PFSK-1 (cell line): ENCODE data around the gene LDLRAD4.

ENCODE experiments used
- FOXP2 ChIP-seq: optimal IDR thresholded peaks from 2 replicates; pipeline ENCODE3; 2011; ENCODE audit warnings: borderline replicate concordance, control low read depth, inconsistent platforms; ENCODE audit not compliant: insufficient read depth; ENCODE audit errors: extremely low read length, extremely low read depth
- POLR2AphosphoS5 ChIP-seq: IDR thresholded peaks from 2 replicates; pipeline ENCODE4 v1.6.1; 2012; ENCODE audit warnings: low read depth, mild to moderate bottlenecking, control low read depth, low read length, moderate library complexity
- SIN3A ChIP-seq: IDR thresholded peaks from 2 replicates; pipeline ENCODE4 v1.6.1; 2012; ENCODE audit warnings: mild to moderate bottlenecking, low read length, moderate library complexity, borderline replicate concordance; ENCODE audit not compliant: insufficient read depth
- TAF1 ChIP-seq: IDR thresholded peaks from 2 replicates; pipeline ENCODE4 v1.6.1; 2012; ENCODE audit warnings: low read length, control low read depth, borderline replicate concordance; ENCODE audit not compliant: insufficient read depth
- TF ChIP-seq, protein P1 (sequence below), 2 experiments: IDR thresholded peaks; 2 replicates each; pipeline versions ENCODE4 v1.6.1 to v1.8.0; 2011 to 2012; ENCODE audit warnings: low read depth in 2 of 2, low read length in 2 of 2, control low read depth in 1 of 2, inconsistent platforms in 1 of 2, mild to moderate bottlenecking in 1 of 2, moderate library complexity in 1 of 2; ENCODE audit not compliant: insufficient read depth in 1 of 2

Gene LDLRAD4

GRCh38 chr18:13362051-13362450 lies 143.5 kb downstream of the LDLRAD4 start:
- TF ChIP-seq FOXP2 (no peak), TAF1 (no peak)

DNA sequence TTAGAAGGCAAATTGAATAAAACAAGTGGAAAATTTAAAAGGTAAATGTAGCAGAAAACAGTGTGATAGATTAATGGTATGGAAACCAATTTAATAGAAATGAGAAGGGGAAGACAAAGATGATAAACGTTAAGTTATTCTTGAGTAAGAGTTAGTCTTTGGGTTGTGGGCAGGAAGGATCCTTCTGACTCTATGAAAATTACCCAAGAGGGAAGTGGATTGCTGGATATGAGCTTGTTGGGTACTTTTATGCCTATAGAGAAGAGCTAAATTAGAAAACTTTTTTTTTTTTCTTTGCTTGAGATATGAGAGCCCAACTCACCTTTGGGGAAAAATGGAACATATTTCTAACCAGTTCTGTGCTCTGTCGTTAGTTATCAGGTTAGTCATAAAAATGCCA lies 144.0 kb downstream of the LDLRAD4 start:
- TF ChIP-seq, protein P1, sequence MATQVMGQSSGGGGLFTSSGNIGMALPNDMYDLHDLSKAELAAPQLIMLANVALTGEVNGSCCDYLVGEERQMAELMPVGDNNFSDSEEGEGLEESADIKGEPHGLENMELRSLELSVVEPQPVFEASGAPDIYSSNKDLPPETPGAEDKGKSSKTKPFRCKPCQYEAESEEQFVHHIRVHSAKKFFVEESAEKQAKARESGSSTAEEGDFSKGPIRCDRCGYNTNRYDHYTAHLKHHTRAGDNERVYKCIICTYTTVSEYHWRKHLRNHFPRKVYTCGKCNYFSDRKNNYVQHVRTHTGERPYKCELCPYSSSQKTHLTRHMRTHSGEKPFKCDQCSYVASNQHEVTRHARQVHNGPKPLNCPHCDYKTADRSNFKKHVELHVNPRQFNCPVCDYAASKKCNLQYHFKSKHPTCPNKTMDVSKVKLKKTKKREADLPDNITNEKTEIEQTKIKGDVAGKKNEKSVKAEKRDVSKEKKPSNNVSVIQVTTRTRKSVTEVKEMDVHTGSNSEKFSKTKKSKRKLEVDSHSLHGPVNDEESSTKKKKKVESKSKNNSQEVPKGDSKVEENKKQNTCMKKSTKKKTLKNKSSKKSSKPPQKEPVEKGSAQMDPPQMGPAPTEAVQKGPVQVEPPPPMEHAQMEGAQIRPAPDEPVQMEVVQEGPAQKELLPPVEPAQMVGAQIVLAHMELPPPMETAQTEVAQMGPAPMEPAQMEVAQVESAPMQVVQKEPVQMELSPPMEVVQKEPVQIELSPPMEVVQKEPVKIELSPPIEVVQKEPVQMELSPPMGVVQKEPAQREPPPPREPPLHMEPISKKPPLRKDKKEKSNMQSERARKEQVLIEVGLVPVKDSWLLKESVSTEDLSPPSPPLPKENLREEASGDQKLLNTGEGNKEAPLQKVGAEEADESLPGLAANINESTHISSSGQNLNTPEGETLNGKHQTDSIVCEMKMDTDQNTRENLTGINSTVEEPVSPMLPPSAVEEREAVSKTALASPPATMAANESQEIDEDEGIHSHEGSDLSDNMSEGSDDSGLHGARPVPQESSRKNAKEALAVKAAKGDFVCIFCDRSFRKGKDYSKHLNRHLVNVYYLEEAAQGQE (IDR thresholded peaks at IDR 0.05; ENCODE audit: insufficient read depth in 1 of 2, low read depth in 2 of 2, low read length in 2 of 2) = no peak
- no peak for TF ChIP-seq SIN3A
- TF ChIP-seq FOXP2 = no peak
- TF ChIP-seq POLR2AphosphoS5 = no peak
- no peak for TF ChIP-seq TAF1

DNA sequence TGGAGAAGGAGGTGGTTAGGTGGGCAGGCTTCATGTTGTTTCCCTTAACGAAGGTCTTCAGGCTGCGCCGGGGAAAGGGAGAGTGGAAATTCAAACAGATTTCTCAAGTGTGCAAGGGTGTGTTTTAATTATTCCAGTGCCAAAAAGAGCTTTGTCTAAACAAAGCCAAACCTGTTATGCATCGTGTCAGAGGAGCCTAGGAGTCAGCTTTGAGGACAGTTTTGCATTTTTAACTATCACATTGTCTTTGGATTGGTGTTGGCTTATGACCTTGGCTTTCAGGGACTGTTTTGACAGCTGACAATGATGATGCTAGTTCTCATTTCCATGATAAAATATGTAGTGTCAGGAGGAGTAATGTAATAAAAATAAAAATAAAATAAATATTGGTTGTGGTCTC lies 144.8 kb downstream of the LDLRAD4 start:
- TF ChIP-seq POLR2AphosphoS5 (no peak), FOXP2 (no peak), TAF1 (no peak), SIN3A (no peak)
- TF ChIP-seq, protein P1 (IDR thresholded peaks at IDR 0.05; ENCODE audit: insufficient read depth in 1 of 2, low read depth in 2 of 2, low read length in 2 of 2) = no peak

GRCh38 chr18:13364721-13365205 lies 146.2 kb downstream of the LDLRAD4 start:
- TF ChIP-seq POLR2AphosphoS5 = no peak
- TF ChIP-seq TAF1 = no peak
- TF ChIP-seq SIN3A = no peak
- TF ChIP-seq, protein P1 (IDR thresholded peaks at IDR 0.05; ENCODE audit: insufficient read depth in 1 of 2, low read depth in 2 of 2, low read length in 2 of 2) = no peak
- TF ChIP-seq FOXP2 = no peak

- no peak for TF ChIP-seq TAF1
- no peak for TF ChIP-seq SIN3A
- TF ChIP-seq FOXP2 = no peak
- no peak for TF ChIP-seq POLR2AphosphoS5
- TF ChIP-seq, protein P1 (IDR thresholded peaks at IDR 0.05; ENCODE audit: insufficient read depth in 1 of 2, low read depth in 2 of 2, low read length in 2 of 2) = no peak
These were observed 147.6 kb downstream of the LDLRAD4 start for GRCh38 chr18:13366131-13366530.
